NCI-H146 treated with DMSO at 0.1 percent for 48 hours (cell line): ENCODE measurements around the gene EDDM13.
"Not testable (repeated sequence)": the region's sequence is repeated elsewhere in the genome, so short reads cannot be mapped to it uniquely, and the experiment has no call there.

Experiments used
- DNase-seq: peaks from one replicate; lab custom pipeline; 2025; ENCODE audit not compliant: unreplicated experiment; lab: John Stamatoyannopoulos, UW

EDDM13 gene

DNA sequence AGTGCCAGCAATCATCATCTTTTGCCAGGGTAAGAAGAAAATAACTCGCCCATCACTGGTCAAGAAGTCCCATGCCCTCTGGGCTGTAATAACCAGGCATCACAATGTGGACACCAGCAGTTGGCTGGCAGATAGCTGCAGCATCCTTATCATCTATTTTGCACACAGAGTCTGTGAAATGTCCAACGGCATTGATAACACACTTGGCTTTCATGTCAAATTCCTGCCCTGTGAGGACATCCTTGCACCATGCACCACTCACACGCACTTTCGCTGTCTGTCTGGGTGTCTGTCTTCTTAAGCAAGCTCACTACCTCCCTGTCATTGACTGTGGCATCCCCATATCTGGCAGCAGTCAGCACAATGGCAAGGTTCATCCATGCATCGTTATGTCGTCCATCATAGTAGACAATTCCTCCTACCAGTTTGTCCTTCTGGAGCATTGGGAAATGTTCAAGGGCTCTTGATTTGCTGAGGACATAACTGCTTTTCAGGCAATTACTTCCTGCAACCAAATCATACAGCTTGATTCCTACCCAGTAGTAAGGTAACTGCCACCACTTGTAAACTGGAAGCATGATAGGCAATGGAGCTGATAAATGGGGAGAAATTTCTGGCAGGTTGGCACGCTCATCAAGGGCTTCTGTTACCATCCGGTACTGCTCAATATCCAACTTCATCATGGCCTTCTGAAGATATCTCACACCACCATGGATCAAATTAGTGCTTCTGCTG, 48.9 kb downstream of the EDDM13 start:
- no peak for DNase-seq

DNA sequence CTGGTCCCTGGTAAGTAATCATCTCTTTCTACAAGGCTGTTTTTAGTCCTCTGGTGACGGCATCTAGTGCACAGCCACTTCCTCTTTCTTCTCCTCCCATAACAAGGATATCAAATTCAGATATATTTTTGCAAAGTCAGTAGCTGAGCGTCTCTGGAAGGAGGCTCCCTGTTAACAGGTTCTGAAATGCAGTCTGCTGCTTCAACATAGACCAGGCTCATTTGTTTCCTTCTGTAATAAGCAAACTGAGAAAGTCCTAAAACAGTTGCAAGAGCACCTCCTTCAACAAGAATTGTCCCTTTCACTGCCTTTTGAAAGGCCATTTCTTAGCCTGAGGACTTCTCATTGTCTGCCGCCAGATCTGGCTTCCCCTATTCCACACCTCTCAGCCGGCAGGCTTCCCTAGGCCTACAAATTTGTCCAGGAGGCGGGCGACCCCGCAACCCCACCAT, 49.5 kb downstream of the EDDM13 start:
- no peak for DNase-seq

DNA sequence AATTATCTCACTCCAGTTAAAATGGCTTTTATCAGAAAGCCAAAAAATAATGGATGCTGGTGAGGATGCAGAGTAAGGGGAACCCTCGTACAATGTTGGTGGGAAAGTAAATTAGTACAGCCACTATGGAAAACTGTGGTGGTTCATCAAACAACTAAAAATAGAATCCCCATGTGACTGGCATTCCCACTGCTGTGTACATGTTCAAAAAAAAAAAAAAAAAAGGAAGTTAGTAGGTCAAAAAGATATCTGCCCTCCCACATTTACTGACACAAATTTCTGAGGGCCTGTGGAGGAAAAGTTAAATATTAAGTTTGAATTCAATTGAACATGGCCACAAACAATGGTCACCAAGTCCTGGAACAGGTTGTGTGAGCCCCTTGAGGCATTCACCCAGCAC, 51.9 kb downstream of the EDDM13 start:
- DNase-seq, result no peak

GRCh38 chr19:56332695-56333094, 60.1 kb downstream of the EDDM13 start:
- no peak for DNase-seq

DNA sequence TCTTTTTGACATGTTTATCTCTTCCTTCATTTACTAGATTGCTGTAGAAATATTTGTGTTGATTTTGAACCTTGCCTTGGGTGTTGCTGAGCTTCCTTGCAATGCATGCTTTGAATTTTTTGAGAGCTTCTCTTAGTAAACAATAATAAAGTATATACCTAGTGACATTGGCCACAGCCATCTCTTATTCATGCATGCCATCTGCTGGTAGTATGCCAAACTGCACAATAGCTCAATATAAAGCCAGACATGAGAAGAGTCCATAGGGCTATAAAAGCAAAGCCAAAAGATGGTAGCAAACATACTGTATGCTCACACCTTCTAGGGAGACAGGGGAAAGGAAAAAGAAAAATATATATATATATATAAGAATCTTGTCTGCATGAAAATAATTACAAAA, 61.0 kb downstream of the EDDM13 start:
- peak; percentile 30 for DNase-seq

DNA sequence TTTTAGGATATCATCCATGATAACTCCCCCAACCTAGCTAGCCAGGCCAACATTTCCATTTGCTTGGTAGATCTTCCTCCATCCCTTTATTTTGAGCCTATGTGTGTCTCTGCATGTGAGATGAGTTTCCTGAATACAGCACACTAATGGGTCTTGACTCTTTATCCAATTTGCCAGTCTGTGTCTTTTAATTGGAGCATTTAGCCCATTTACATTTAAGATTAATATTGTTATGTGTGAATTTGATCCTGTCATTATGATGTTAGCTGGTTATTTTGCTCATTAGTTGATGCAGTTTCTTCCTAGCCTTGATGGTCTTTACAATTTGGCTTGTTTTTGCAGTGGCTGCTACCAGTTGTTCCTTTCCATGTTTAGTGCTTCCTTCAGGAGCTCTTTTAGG, 62.8 kb downstream of the EDDM13 start:
- not testable (repeated sequence) for DNase-seq

GRCh38 chr19:56337077-56337476, 64.5 kb downstream of the EDDM13 start:
- not testable (repeated sequence) for DNase-seq

DNA sequence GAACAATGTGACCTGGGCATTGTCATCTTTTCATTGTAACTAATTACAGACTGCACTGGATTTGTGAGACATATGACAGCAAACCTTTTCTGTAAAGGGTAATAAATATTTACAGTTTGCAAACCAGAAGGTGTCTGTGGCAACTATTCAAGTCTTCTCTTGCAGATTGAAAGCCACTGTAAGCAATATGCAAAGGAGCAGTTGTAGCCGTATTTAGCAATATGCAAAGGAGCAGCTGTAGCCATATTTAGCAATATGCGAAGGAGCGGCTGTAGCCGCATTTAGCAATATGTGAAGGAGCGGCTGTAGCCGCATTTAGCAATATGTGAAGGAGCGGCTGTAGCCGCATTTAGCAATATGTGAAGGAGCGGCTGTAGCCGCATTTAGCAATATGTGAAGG, 66.5 kb downstream of the EDDM13 start:
- DNase-seq, result not testable (repeated sequence)

DNA sequence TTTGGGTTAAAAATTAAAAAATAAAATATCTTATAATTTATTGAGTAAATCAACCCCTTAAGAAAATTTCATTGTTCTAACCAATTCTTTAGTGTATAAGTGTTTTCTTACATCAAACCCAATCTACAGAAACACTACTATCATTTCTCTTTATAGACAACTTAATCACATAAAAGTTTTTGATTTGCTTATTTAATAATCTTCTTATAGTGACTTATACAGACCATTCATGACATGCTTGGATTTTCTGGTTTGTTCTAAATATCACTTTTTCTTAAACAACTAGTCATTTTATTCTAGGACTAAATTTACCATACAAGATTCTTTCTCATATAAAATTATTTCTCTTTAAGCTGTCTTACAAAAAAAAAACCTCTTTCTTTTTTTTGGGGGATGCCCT, 69.4 kb downstream of the EDDM13 start:
- DNase-seq, result no peak

GRCh38 chr19:56347163-56347778, 74.7 kb downstream of the EDDM13 start:
- DNase-seq, result no peak

- peak; percentile 0 for DNase-seq
Observed at GRCh38 chr19:56348289-56348877, 75.8 kb downstream of the EDDM13 start.

DNA sequence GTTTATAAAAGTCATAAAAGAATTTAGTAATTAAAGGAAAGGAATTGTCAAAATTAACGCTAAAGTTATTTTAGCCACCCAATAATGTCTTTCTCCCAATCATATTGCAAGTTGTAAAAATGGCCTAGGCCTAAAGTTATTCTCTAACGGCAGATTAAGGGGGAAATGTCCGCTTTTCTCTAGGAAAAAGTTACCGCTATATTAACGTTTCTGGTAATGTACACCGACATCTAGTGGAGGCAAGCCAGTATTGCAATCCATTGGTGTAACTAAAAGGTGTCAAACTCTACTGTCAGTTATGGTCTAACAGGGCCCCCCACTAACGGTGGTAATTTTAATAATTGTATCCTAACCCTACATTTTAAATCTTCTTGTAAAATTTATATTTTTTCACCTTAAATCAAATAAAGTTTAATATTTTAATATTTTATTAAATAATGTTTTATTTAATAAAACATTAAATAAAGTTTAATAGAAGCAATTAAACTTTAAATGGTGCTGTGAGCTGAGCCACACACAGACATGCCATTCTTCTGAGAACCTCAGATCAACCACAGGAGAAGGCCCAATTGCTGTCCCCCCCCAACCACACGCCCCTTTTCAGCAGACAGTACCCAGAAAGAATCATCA, 78.0 kb downstream of the EDDM13 start:
- peak; percentile 24 for DNase-seq

GRCh38 chr19:56351208-56351607, 78.7 kb downstream of the EDDM13 start:
- no peak for DNase-seq

- DNase-seq, result no peak
Observed at GRCh38 chr19:56355517-56355916, 83.0 kb downstream of the EDDM13 start.

DNA sequence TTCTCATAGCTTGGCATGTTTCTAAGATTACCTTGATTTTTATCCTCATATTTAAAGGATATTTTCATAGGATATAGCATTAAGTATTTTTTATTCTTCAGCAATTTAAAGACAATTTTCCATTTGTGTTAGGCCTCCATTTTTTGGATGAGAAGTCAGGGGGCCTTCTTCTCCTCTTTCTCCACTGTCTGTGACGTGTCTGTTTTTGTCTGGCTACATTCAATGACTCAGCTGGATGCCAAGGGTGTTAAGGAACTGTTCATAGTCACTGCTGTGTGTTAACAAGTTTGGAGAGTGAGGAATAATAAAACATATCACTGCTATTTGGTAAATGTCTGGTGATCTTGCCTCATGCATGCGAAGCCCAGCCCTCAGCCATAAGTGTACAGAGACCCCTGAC, 84.4 kb downstream of the EDDM13 start:
- DNase-seq, result no peak
